HCT116 (cell line): Measurements from ENCODE around the gene KCNH5. TPM values are rescaled to one million over a fixed set of nuclear protein-coding genes. Genes with fewer than 3 reads are reported as not detected.

Source experiments
- ATAC-seq: fragments of 200-7000 bp; cut with Tn5 transposase; 2 replicates; pipeline ENCODE4 v1.9.1; 2020; ENCODE audit warnings: mild to moderate bottlenecking, moderate library complexity
- BruUV-seq: library from RNA; stranded (reverse); fragments of 400-500 nt; replicated peaks from 2 replicates; lab custom pipeline; 2021; lab: Mats Ljungman, UMichigan
- CTCF ChIA-PET: fragments of 300-600 bp; sonication (Branson Sonifier 250); formaldehyde crosslinking; loops from one replicate; lab custom pipeline; 2021; ENCODE audit warnings: antibody characterized with exemption; lab: Charles Lee
- POLR2A ChIA-PET: fragments of 300-600, 350-600 bp; sonication (Branson Sonifier 250); formaldehyde crosslinking; loops from one replicate; lab custom pipeline; 2021; ENCODE audit warnings: antibody characterized with exemption; lab: Charles Lee
- RAD21 ChIA-PET, 2 experiments: fragments of 300-600 bp; sonication (Branson Sonifier 250); formaldehyde crosslinking; loops; one replicate each; lab custom pipeline; 2023; ENCODE audit warnings: low total read pairs in 2 of 2; ENCODE audit not compliant: uncharacterized antibody in 2 of 2, unreplicated experiment in 2 of 2, low non-redundant PET in 1 of 2; lab: Charles Lee
- DNase-seq: peaks from one replicate; pipeline ENCODE4 v3.0.0-alpha.2; 2010; ENCODE audit warnings: low read depth, low spot score
- H2AFZ ChIP-seq: fragments of 200-600 bp; shearing (Covaris generic), sonication (generic); 2 replicates; pipeline ENCODE4 v1.6.1; 2017; ENCODE audit warnings: low read depth, mixed run types, mixed read lengths, antibody characterized with exemption, low read length; ENCODE audit not compliant: poor library complexity, severe bottlenecking
- H3K27ac ChIP-seq: 2 replicates; pipeline ENCODE4 v1.5.1; 2012; ENCODE audit warnings: low read depth, low read length
- H3K27me3 ChIP-seq: fragments of 200-600 bp; sonication (generic); 2 replicates; pipeline ENCODE4 v1.6.1; 2016; ENCODE audit warnings: mixed run types, low read length, mixed read lengths; ENCODE audit not compliant: insufficient read depth
- H3K36me3 ChIP-seq, 2 experiments: fragments of 200-500 bp in 1 of 2; fragments of 200-600 bp in 1 of 2; sonication (Bioruptor generic) in 1 of 2; sonication (generic) in 1 of 2; 2 replicates each; pipeline versions ENCODE4 v1.5.1 to v1.6.1; 2014 to 2016; ENCODE audit warnings: low read length in 2 of 2, inconsistent platforms in 1 of 2, mixed read lengths in 1 of 2, mixed run types in 1 of 2; ENCODE audit not compliant: insufficient read depth in 2 of 2, control insufficient read depth in 1 of 2
- H3K4me1 ChIP-seq, 2 experiments: fragments of 200-600 bp in 1 of 2; sonication (generic) in 1 of 2; 2 replicates each; pipeline versions ENCODE4 v1.5.1 to v1.6.1; 2012 to 2017; ENCODE audit warnings: low read length in 2 of 2, inconsistent platforms in 1 of 2, mild to moderate bottlenecking in 1 of 2, mixed read lengths in 1 of 2, mixed run types in 1 of 2, moderate library complexity in 1 of 2; ENCODE audit not compliant: insufficient read depth in 2 of 2, control insufficient read depth in 1 of 2
- H3K4me2 ChIP-seq: fragments of 200-600 bp; sonication (generic); 2 replicates; pipeline ENCODE4 v1.6.1; 2017; ENCODE audit warnings: mixed run types, low read length, mixed read lengths
- H3K4me3 ChIP-seq, 2 experiments: fragments of 200-600 bp in 1 of 2; sonication (generic) in 1 of 2; replicated peaks in 1 of 2; 2 replicates each; pipeline ENCODE4 v1.5.1; 2011 to 2016; ENCODE audit warnings: low read length in 2 of 2, control low read depth in 1 of 2, low read depth in 1 of 2, mild to moderate bottlenecking in 1 of 2, mixed read lengths in 1 of 2, mixed run types in 1 of 2
- H3K79me2 ChIP-seq: fragments of 200-600 bp; sonication (generic); 2 replicates; pipeline ENCODE4 v1.6.1; 2017; ENCODE audit warnings: mild to moderate bottlenecking, mixed run types, low read length, moderate library complexity, mixed read lengths; ENCODE audit not compliant: insufficient read depth
- H3K9ac ChIP-seq: fragments of 200-600 bp; sonication (generic); 2 replicates; pipeline ENCODE4 v1.6.1; 2016; ENCODE audit warnings: low read length, mixed read lengths
- H3K9me2 ChIP-seq: fragments of 200-600 bp; sonication (generic), shearing (Covaris generic); 2 replicates; pipeline ENCODE4 v1.6.1; 2017; ENCODE audit warnings: mixed run types, mild to moderate bottlenecking, moderate library complexity; ENCODE audit not compliant: insufficient read depth
- H3K9me3 ChIP-seq, 2 experiments: fragments of 200-500 bp in 1 of 2; fragments of 200-600 bp in 1 of 2; sonication (Bioruptor generic) in 1 of 2; sonication (generic) in 1 of 2; 2 replicates each; pipeline ENCODE4 v1.6.1; 2014 to 2017; ENCODE audit warnings: low read length in 2 of 2, mixed read lengths in 2 of 2, inconsistent platforms in 1 of 2, low read depth in 1 of 2, mild to moderate bottlenecking in 1 of 2, mixed run types in 1 of 2, moderate library complexity in 1 of 2; ENCODE audit not compliant: control insufficient read depth in 1 of 2, insufficient read depth in 1 of 2
- H4K20me1 ChIP-seq: fragments of 200-600 bp; sonication (generic), shearing (Covaris generic); 2 replicates; pipeline ENCODE4 v1.6.1; 2017; ENCODE audit warnings: mixed run types, mild to moderate bottlenecking, moderate library complexity; ENCODE audit not compliant: insufficient read depth
- CBX3 ChIP-seq: IDR thresholded peaks from 2 replicates; pipeline ENCODE4 v1.6.1; 2012; ENCODE audit warnings: low read depth
- CEBPB ChIP-seq: IDR thresholded peaks from 2 replicates; pipeline ENCODE4 v1.6.1; 2012; ENCODE audit warnings: low read depth
- EGR1 ChIP-seq: IDR thresholded peaks from 2 replicates; pipeline ENCODE4 v1.6.1; 2012; ENCODE audit warnings: low read depth
- ELF1 ChIP-seq: IDR thresholded peaks from 2 replicates; pipeline ENCODE4 v1.6.1; 2012; ENCODE audit warnings: low read depth, borderline replicate concordance
- EZH2 ChIP-seq: fragments of 200-600 bp; sonication (generic); IDR thresholded peaks from 2 replicates; pipeline ENCODE4 v1.6.1; 2017; ENCODE audit warnings: antibody characterized with exemption, mixed run types
- POLR2AphosphoS5 ChIP-seq: IDR thresholded peaks from 2 replicates; pipeline ENCODE4 v1.6.1; 2011; ENCODE audit warnings: mild to moderate bottlenecking, low read depth, low read length, moderate library complexity
- RAD21 ChIP-seq: IDR thresholded peaks from 2 replicates; pipeline ENCODE4 v1.6.1; 2012; ENCODE audit warnings: low read depth, mild to moderate bottlenecking
- SP1 ChIP-seq: IDR thresholded peaks from 2 replicates; pipeline ENCODE4 v1.6.1; 2012; ENCODE audit warnings: low read depth
- SRF ChIP-seq: IDR thresholded peaks from 2 replicates; pipeline ENCODE4 v1.6.1; 2012; ENCODE audit warnings: low read depth
- ZFX ChIP-seq: fragments of 450-650 bp; IDR thresholded peaks from 2 replicates; pipeline ENCODE4 v1.6.1; 2017
- ZNF274 ChIP-seq: fragments of 200-500 bp; sonication (Bioruptor generic); IDR thresholded peaks from 2 replicates; pipeline ENCODE4 v1.6.1; 2014; ENCODE audit warnings: mild to moderate bottlenecking, low read depth, low read length, inconsistent platforms
- intact Hi-C: fragments of 100-400 bp; cut with micrococcal nuclease; formaldehyde crosslinking; loops from 2 replicates; pipeline ENCODE4 v1.10.0; 2022
- total RNA-seq: library from RNA; stranded (reverse); gene quantifications from one replicate; pipeline ENCODE4 v1.2.1, GENCODE V29; 2021; ENCODE audit not compliant: unreplicated experiment
- TF ChIP-seq, protein P1 (sequence below): IDR thresholded peaks from 2 replicates; pipeline ENCODE4 v1.6.1; 2012
- TF ChIP-seq, protein P2 (sequence below): IDR thresholded peaks from 2 replicates; pipeline ENCODE4 v1.6.1; 2012
- TF ChIP-seq, protein P3 (sequence below): IDR thresholded peaks from 2 replicates; pipeline ENCODE4 v1.6.1; 2012; ENCODE audit warnings: low read depth

KCNH5 gene
- total RNA-seq, 1 experiment from 2014 or later, result not detected

DNA sequence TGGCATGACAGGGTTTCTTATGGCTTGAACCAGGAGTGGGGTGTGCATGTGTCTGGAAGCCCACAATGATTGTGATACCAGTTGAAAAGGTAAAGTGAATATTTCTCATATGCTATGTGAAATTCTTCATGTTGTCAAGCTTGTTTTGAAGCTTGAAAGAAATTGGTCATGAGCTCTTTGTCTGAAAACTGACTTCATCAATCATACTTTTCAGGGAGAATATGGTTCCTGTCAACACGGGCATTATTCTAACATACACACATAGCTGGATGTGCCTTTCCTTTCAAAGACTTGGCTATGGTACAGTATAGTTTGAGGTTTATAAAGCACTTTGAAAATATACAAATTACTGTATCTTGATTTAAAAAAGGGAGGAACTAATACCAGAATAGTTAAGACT, 158.8 kb downstream of the KCNH5 start (continued):
- TF ChIP-seq, protein P1, sequence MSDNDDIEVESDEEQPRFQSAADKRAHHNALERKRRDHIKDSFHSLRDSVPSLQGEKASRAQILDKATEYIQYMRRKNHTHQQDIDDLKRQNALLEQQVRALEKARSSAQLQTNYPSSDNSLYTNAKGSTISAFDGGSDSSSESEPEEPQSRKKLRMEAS, result no peak
- TF ChIP-seq POLR2AphosphoS5, result no peak
- TF ChIP-seq RAD21, result no peak
- no peak for TF ChIP-seq EGR1
- TF ChIP-seq ZNF274, result no peak

DNA sequence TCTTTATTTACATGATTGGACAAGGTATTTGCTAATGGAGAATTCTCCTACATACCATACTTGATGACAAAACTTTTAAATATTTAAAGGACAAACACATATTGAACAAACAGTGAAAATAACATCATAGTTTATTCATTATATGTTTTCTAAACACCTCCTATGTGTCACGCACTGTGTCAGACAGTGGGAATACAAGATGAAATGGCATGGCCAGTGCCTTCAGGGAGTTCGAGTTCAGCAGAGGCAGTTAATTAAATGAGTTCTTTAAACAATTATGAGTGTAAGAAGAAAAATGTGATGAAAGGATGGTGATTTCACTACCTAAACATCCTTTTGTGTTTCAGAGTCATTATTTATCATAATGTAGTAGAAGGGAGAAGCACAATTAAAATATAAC, 159.8 kb downstream of the KCNH5 start:
- no peak overlapping the region for H3K9ac ChIP-seq
- H3K79me2 ChIP-seq, result no peaks in the 10 kb centered on the region
- DNase-seq (no peak), ATAC-seq (no peak)
- no peaks in the 10 kb centered on the region for H3K4me1 ChIP-seq
- BruUV-seq, result no TSS peak
- H3K4me3 ChIP-seq, result no peak overlapping the region
- ChIA-PET CTCF (no interaction called here), RAD21 (no interaction called here), POLR2A (no interaction called here)
- no peak overlapping the region for H2AFZ ChIP-seq
- TF ChIP-seq ZFX (no peak), EZH2 (no peak), SRF (no peak), CEBPB (no peak), CBX3 (no peak), ELF1 (no peak), SP1 (no peak), EGR1 (no peak)
- TF ChIP-seq, protein P2, sequence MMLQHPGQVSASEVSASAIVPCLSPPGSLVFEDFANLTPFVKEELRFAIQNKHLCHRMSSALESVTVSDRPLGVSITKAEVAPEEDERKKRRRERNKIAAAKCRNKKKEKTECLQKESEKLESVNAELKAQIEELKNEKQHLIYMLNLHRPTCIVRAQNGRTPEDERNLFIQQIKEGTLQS, result no peak
- TF ChIP-seq, protein P3, sequence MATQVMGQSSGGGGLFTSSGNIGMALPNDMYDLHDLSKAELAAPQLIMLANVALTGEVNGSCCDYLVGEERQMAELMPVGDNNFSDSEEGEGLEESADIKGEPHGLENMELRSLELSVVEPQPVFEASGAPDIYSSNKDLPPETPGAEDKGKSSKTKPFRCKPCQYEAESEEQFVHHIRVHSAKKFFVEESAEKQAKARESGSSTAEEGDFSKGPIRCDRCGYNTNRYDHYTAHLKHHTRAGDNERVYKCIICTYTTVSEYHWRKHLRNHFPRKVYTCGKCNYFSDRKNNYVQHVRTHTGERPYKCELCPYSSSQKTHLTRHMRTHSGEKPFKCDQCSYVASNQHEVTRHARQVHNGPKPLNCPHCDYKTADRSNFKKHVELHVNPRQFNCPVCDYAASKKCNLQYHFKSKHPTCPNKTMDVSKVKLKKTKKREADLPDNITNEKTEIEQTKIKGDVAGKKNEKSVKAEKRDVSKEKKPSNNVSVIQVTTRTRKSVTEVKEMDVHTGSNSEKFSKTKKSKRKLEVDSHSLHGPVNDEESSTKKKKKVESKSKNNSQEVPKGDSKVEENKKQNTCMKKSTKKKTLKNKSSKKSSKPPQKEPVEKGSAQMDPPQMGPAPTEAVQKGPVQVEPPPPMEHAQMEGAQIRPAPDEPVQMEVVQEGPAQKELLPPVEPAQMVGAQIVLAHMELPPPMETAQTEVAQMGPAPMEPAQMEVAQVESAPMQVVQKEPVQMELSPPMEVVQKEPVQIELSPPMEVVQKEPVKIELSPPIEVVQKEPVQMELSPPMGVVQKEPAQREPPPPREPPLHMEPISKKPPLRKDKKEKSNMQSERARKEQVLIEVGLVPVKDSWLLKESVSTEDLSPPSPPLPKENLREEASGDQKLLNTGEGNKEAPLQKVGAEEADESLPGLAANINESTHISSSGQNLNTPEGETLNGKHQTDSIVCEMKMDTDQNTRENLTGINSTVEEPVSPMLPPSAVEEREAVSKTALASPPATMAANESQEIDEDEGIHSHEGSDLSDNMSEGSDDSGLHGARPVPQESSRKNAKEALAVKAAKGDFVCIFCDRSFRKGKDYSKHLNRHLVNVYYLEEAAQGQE, result no peak
- TF ChIP-seq, protein P1, result no peak
- intact Hi-C loops, result no loop called here
- no peaks in the 10 kb centered on the region for H4K20me1 ChIP-seq
- H3K36me3 ChIP-seq, result no peaks in the 10 kb centered on the region
- H3K27ac ChIP-seq, result no peak overlapping the region
- no peaks in the 10 kb centered on the region for H3K9me2 ChIP-seq
- no peaks in the 10 kb centered on the region for H3K27me3 ChIP-seq
- H3K9me3 ChIP-seq, result peaks cover 0 to 3% of the 10 kb centered on the region in 2 experiments; a peak in 2 of 4 replicates
- H3K4me2 ChIP-seq, result no peak overlapping the region
